Neural cell (in vitro differentiated cells): Measurements from ENCODE around the gene CCDC77. TPM values are rescaled to one million over a fixed set of nuclear protein-coding genes. Genes with fewer than 3 reads are reported as not detected.

Source experiments
- H2AFZ ChIP-seq: fragments of 200-600, 300-800 bp; sonication (generic), shearing (Covaris generic); 2 replicates; pipeline ENCODE4 v1.6.0; 2014; ENCODE audit warnings: low read depth, mild to moderate bottlenecking, antibody characterized with exemption, low read length, moderate library complexity
- H3F3A ChIP-seq: fragments of 200-600 bp; shearing (Covaris generic); 2 replicates; pipeline ENCODE4 v1.6.1; 2016; ENCODE audit warnings: mild to moderate bottlenecking, moderate library complexity, mixed read lengths, antibody characterized with exemption, low read length; ENCODE audit not compliant: insufficient read depth, poor library complexity, severe bottlenecking
- H3K27ac ChIP-seq: fragments of 200-600, 300-800 bp; sonication (generic), shearing (Covaris generic); 2 replicates; pipeline ENCODE4 v1.5.1; 2014; ENCODE audit warnings: mild to moderate bottlenecking, low read length, moderate library complexity
- H3K27me3 ChIP-seq: fragments of 300-800, 200-600 bp; sonication (generic), shearing (Covaris generic); 2 replicates; pipeline ENCODE4 v1.6.0; 2014; ENCODE audit warnings: mild to moderate bottlenecking, low read depth, low read length, moderate library complexity; ENCODE audit not compliant: insufficient read depth
- H3K36me3 ChIP-seq: fragments of 300-800, 200-600 bp; sonication (generic), shearing (Covaris generic); 2 replicates; pipeline ENCODE4 v1.5.1; 2014; ENCODE audit warnings: mild to moderate bottlenecking, antibody characterized with exemption, low read length, moderate library complexity; ENCODE audit not compliant: insufficient read depth
- H3K4me2 ChIP-seq: fragments of 300-800, 200-600 bp; sonication (generic), shearing (Covaris generic); 2 replicates; pipeline ENCODE4 v1.6.0; 2014; ENCODE audit warnings: mild to moderate bottlenecking, low read length
- H3K4me3 ChIP-seq: fragments of 300-800, 200-600 bp; sonication (generic), shearing (Covaris generic); 2 replicates; pipeline ENCODE4 v1.5.1; 2014; ENCODE audit warnings: mild to moderate bottlenecking, low read length, moderate library complexity
- H3K79me2 ChIP-seq: fragments of 200-600 bp; shearing (Covaris generic); replicated peaks from 2 replicates; pipeline ENCODE4 v1.6.0; 2014; ENCODE audit warnings: mild to moderate bottlenecking, low read length, moderate library complexity; ENCODE audit not compliant: insufficient read depth
- H3K9ac ChIP-seq: fragments of 300-800, 200-600 bp; sonication (generic), shearing (Covaris generic); 2 replicates; pipeline ENCODE4 v1.6.1; 2016; ENCODE audit warnings: mild to moderate bottlenecking, low read length, mixed read lengths
- H3K9me2 ChIP-seq: fragments of 200-600 bp; shearing (Covaris generic); 2 replicates; pipeline ENCODE4 v1.6.1; 2016; ENCODE audit warnings: mild to moderate bottlenecking, low read length, mixed read lengths; ENCODE audit not compliant: insufficient read depth
- H3K9me3 ChIP-seq: fragments of 200-600, 300-800 bp; sonication (generic), shearing (Covaris generic); 2 replicates; pipeline ENCODE4 v1.6.1; 2016; ENCODE audit warnings: mild to moderate bottlenecking, mixed run types, low read length, moderate library complexity, mixed read lengths
- H4K20me1 ChIP-seq: fragments of 200-600 bp; shearing (Covaris generic); 2 replicates; pipeline ENCODE4 v1.6.1; 2016; ENCODE audit warnings: mild to moderate bottlenecking, mixed run types; ENCODE audit not compliant: insufficient read depth
- CTCF ChIP-seq: fragments of 450-650 bp; IDR thresholded peaks from 2 replicates; pipeline ENCODE4 v1.5.1; 2014; ENCODE audit warnings: antibody characterized with exemption, mild to moderate bottlenecking, moderate library complexity; ENCODE audit not compliant: poor library complexity, severe bottlenecking
- EZH2 ChIP-seq: fragments of 200-600, 300-800 bp; shearing (Covaris generic), sonication (generic); IDR thresholded peaks from 2 replicates; pipeline ENCODE4 v1.6.1; 2014; ENCODE audit warnings: antibody characterized with exemption, low read length, borderline replicate concordance, mild to moderate bottlenecking; ENCODE audit not compliant: insufficient read depth, poor library complexity, severe bottlenecking
- MXI1 ChIP-seq: fragments of 450-650 bp; conservative IDR thresholded peaks from 2 replicates; pipeline ENCODE4 v1.6.1; 2014; ENCODE audit warnings: antibody characterized with exemption, mild to moderate bottlenecking; ENCODE audit not compliant: poor library complexity, severe bottlenecking
- POLR2AphosphoS5 ChIP-seq: IDR thresholded peaks from 2 replicates; pipeline ENCODE4 v1.6.1; 2012
- RAD21 ChIP-seq: fragments of 450-650 bp; conservative IDR thresholded peaks from 2 replicates; pipeline ENCODE4 v1.6.1; 2014; ENCODE audit warnings: antibody characterized with exemption, mild to moderate bottlenecking, moderate library complexity
- SMC3 ChIP-seq: fragments of 450-650 bp; conservative IDR thresholded peaks from 2 replicates; pipeline ENCODE4 v1.6.1; 2014; ENCODE audit warnings: antibody characterized with exemption, mild to moderate bottlenecking, moderate library complexity; ENCODE audit not compliant: poor library complexity
- TAF1 ChIP-seq: IDR thresholded peaks from 2 replicates; pipeline ENCODE4 v1.6.1; 2012; ENCODE audit warnings: low read depth
- polyA plus RNA-seq: library from polyadenylated mRNA; depleted of rRNA; stranded (reverse); fragments of >200 nt; gene quantifications from 2 replicates; pipeline ENCODE4 v1.2.3, GENCODE V29; 2014
- TF ChIP-seq, protein P1 (sequence below): IDR thresholded peaks from 2 replicates; pipeline ENCODE4 v1.6.1; 2012; ENCODE audit warnings: borderline replicate concordance

The CCDC77 gene
- polyA plus RNA-seq, 1 donor from 2014 or later = 42.9 TPM

- Histone ChIP-seq H3K4me3 (no peak overlapping the region), H4K20me1 (no peaks in the 10 kb centered on the region), H3K9me2 (no peaks in the 10 kb centered on the region), H3F3A (no peaks in the 10 kb centered on the region), H3K79me2 (no peaks in the 10 kb centered on the region), H3K36me3 (no peaks in the 10 kb centered on the region), H3K9me3 (no peaks in the 10 kb centered on the region), H2AFZ (no peak overlapping the region), H3K4me2 (no peak overlapping the region), H3K27ac (no peak overlapping the region), H3K9ac (no peak overlapping the region), H3K27me3 (no peaks in the 10 kb centered on the region)
- no peak for TF ChIP-seq POLR2AphosphoS5
- no peak for TF ChIP-seq TAF1
- TF ChIP-seq RAD21 = no peak
- TF ChIP-seq, protein P1, sequence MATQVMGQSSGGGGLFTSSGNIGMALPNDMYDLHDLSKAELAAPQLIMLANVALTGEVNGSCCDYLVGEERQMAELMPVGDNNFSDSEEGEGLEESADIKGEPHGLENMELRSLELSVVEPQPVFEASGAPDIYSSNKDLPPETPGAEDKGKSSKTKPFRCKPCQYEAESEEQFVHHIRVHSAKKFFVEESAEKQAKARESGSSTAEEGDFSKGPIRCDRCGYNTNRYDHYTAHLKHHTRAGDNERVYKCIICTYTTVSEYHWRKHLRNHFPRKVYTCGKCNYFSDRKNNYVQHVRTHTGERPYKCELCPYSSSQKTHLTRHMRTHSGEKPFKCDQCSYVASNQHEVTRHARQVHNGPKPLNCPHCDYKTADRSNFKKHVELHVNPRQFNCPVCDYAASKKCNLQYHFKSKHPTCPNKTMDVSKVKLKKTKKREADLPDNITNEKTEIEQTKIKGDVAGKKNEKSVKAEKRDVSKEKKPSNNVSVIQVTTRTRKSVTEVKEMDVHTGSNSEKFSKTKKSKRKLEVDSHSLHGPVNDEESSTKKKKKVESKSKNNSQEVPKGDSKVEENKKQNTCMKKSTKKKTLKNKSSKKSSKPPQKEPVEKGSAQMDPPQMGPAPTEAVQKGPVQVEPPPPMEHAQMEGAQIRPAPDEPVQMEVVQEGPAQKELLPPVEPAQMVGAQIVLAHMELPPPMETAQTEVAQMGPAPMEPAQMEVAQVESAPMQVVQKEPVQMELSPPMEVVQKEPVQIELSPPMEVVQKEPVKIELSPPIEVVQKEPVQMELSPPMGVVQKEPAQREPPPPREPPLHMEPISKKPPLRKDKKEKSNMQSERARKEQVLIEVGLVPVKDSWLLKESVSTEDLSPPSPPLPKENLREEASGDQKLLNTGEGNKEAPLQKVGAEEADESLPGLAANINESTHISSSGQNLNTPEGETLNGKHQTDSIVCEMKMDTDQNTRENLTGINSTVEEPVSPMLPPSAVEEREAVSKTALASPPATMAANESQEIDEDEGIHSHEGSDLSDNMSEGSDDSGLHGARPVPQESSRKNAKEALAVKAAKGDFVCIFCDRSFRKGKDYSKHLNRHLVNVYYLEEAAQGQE = no peak
- no peak for TF ChIP-seq SMC3
- no peak for TF ChIP-seq MXI1
- TF ChIP-seq EZH2 = no peak
These were observed 13.4 kb downstream of the CCDC77 start for GRCh38 chr12:414859-415258.

GRCh38 chr12:418432-418831, 17.0 kb downstream of the CCDC77 start:
- H3K36me3 ChIP-seq = no peaks in the 10 kb centered on the region

More at GRCh38 chr12:418432-418831, 17.0 kb downstream of the CCDC77 start:
- Histone ChIP-seq H3K9me3 (no peaks in the 10 kb centered on the region), H3K27ac (no peak overlapping the region), H4K20me1 (no peaks in the 10 kb centered on the region), H2AFZ (no peak overlapping the region), H3K4me2 (no peak overlapping the region), H3K9ac (no peak overlapping the region), H3K9me2 (no peaks in the 10 kb centered on the region), H3K27me3 (no peaks in the 10 kb centered on the region), H3K79me2 (no peaks in the 10 kb centered on the region), H3K4me3 (no peak overlapping the region), H3F3A (no peaks in the 10 kb centered on the region)
- TF ChIP-seq TAF1 (no peak), EZH2 (no peak), CTCF (no peak), MXI1 (no peak)
- TF ChIP-seq, protein P1 = no peak
